Right lobe of liver (tissue), 4 donors: ENCODE measurements around the gene EPHA6.
A peak's percentile ranks its signal among the peaks of the same experiment; 100 is the strongest.

ENCODE experiments used
- POLR2A ChIP-seq: fragments of 450-650 bp; IDR thresholded peaks from one replicate; pipeline ENCODE4 v1.6.1; 2017; ENCODE audit warnings: antibody characterized with exemption, mild to moderate bottlenecking
- TF ChIP-seq, protein P1 (sequence below), 4 donors: fragments of 200-600 bp in 3 of 4; fragments of 450-650 bp in 1 of 4; IDR thresholded peaks; one replicate each; pipeline versions ENCODE4 v1.5.1 to v1.8.0; 2016 to 2022; ENCODE audit warnings: antibody characterized with exemption in 4 of 4, mild to moderate bottlenecking in 2 of 4
- donor health status: DM: no; HTN: no; CAD: no.
- donor health status: DM: no; HTN: no; CAD: no.
- donor health status: DM: no; HTN: yes; CAD: no.

DNA sequence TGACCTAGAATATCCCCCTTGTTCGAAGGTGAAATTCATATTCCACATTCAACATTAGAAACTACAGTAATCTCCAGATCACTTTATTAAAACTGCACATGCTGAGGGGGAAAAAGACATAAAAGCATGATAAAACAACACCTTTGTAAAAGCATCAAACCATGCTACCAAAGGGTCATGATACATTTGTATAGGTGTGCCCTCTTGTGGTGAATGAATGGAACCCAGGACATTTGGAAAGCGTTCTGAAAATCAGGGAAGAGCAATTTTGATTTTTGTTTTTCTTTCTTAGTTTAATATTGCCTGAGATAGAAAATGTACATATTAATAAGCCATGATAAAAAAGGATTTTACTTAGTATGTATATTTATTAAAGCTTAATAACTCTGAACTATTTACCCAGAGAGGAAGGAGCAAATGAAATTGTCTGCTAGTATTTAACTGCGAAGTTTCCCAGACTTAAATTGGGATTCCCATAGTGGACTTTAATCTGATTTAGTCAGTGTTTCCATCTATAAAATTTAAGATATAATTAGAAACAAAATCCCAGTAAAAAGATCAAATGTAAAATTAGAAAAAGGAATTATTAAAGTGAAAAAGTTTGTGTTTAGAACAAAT, 844.4 kb downstream of the EPHA6 start:
- TF ChIP-seq, protein P1, sequence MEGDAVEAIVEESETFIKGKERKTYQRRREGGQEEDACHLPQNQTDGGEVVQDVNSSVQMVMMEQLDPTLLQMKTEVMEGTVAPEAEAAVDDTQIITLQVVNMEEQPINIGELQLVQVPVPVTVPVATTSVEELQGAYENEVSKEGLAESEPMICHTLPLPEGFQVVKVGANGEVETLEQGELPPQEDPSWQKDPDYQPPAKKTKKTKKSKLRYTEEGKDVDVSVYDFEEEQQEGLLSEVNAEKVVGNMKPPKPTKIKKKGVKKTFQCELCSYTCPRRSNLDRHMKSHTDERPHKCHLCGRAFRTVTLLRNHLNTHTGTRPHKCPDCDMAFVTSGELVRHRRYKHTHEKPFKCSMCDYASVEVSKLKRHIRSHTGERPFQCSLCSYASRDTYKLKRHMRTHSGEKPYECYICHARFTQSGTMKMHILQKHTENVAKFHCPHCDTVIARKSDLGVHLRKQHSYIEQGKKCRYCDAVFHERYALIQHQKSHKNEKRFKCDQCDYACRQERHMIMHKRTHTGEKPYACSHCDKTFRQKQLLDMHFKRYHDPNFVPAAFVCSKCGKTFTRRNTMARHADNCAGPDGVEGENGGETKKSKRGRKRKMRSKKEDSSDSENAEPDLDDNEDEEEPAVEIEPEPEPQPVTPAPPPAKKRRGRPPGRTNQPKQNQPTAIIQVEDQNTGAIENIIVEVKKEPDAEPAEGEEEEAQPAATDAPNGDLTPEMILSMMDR (IDR thresholded peaks at IDR 0.05) = peak; percentile 30 to 66 (median 52)
- no peak for TF ChIP-seq POLR2A
